Lower leg skin (tissue), 4 donors: ENCODE measurements around the gene LTBP2. TPM values are rescaled to one million over a fixed set of nuclear protein-coding genes. Genes with fewer than 3 reads are reported as not detected.

Source experiments
- DNase-seq, 2 donors: peaks; one replicate each; pipeline ENCODE4 v3.0.0-alpha.2; 2019; ENCODE audit warnings: low spot score in 2 of 2
- H3K4me3 ChIP-seq: fragments of 200-600 bp; sonication (generic); 2 replicates; pipeline ENCODE4 v1.5.1; 2017; ENCODE audit warnings: mild to moderate bottlenecking, low read depth; ENCODE audit not compliant: poor library complexity, severe bottlenecking
- CTCF ChIP-seq, 3 donors: fragments of 450-650 bp; IDR thresholded peaks; one replicate each; pipeline ENCODE4 v1.5.1; 2016; ENCODE audit warnings: antibody characterized with exemption in 3 of 3, mild to moderate bottlenecking in 3 of 3, moderate library complexity in 2 of 3
- POLR2A ChIP-seq, 2 donors: fragments of 450-650 bp; IDR thresholded peaks; one replicate each; pipeline ENCODE4 v1.6.1; 2016 to 2017; ENCODE audit warnings: antibody characterized with exemption in 2 of 2, mild to moderate bottlenecking in 1 of 2, moderate library complexity in 1 of 2
- WGBS, 2 donors: methylation state at CpG; one replicate each; pipeline ENCODE4 v1.1.5; 2018; 5-methylcytosine and 5-hydroxymethylcytosine counted together
- intact Hi-C: fragments of 100-400 bp; cut with DNase I; formaldehyde crosslinking; loops from one replicate; pipeline ENCODE4 v1.15.0; 2023; ENCODE audit warnings: low total_unique reads
- total RNA-seq, 4 donors: library from RNA; depleted of rRNA; stranded (reverse); fragments of >200 nt; gene quantifications; one replicate each; pipeline ENCODE4 v1.1.0, GENCODE V29; 2016

LTBP2 gene
- total RNA-seq, 4 donors from 2014 or later = 13.7 to 39.3 (median 25.9) TPM

DNA sequence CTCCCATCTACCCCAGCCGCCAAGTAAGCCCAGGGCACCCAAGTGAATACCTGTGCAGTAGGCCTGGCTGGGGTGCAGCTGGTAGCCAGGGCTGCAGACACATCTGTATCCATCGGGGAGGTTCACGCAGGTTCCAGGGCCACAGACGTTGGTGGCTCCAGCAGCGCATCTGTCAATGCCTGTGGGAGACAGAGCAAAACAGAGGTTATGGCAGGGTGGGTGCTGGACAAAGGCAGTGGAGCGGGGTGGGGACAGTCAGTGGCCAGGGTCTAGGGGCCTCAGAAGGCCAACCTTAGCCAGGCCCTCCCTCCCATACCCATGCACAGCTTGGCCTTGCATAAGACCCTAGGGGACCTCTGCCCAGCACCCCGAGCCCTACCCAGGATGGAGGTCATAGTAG lies 89.3 kb downstream of the LTBP2 start:
- DNase-seq = no peak
- TF ChIP-seq POLR2A (IDR thresholded peaks at IDR 0.05) (no peak), CTCF (IDR thresholded peaks at IDR 0.05) (no peak)
- no peak overlapping the region for H3K4me3 ChIP-seq
- 90 to 95% methylated on average over 5 to 7 of the region's 7 CpGs for WGBS, 2 donors
- intact Hi-C loops = no loop called here

DNA sequence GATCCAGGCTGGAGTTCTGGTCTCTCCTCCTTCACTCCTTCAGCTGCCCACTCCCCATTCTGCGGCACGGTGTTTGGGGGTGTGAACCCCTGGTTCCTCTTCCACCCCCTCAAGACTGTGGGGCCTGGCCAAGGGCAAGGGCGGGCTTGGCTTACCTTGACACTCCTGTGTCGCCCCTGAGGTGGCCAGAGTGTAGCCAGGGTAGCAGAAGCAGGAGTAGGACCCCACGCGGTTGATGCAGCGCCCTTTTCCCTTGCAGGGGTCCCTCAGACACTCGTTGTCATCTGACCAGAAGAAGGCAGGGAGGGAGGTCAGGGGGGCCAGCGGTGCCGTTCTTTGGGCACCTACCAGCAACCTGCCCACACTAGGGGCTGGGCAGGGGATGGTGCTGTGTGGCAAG lies 90.3 kb downstream of the LTBP2 start:
- WGBS, 2 donors = 92% methylated on average over 10 of the region's 10 CpGs
- no peak overlapping the region for H3K4me3 ChIP-seq
- TF ChIP-seq CTCF (IDR thresholded peaks at IDR 0.05) (no peak), POLR2A (IDR thresholded peaks at IDR 0.05) (no peak)
- intact Hi-C loops = no loop called here
- DNase-seq = no peak

GRCh38 chr14:74519316-74520074 lies 92.5 kb downstream of the LTBP2 start:
- no peak overlapping the region for H3K4me3 ChIP-seq
- no peak for TF ChIP-seq CTCF (IDR thresholded peaks at IDR 0.05)
- no peak for TF ChIP-seq POLR2A (IDR thresholded peaks at IDR 0.05)
- intact Hi-C loops = no loop called here
- DNase-seq = no peak
- 77 to 84% methylated on average over 6 of the region's 6 CpGs for WGBS, 2 donors

GRCh38 chr14:74518221-74518620 lies 93.8 kb downstream of the LTBP2 start:
- intact Hi-C loops = no loop called here
- WGBS, 2 donors = 44 to 46% methylated on average over 6 of the region's 6 CpGs
- no peak for TF ChIP-seq POLR2A (IDR thresholded peaks at IDR 0.05)
- TF ChIP-seq CTCF (IDR thresholded peaks at IDR 0.05) = no peak
- no peak for DNase-seq
- H3K4me3 ChIP-seq = no peak overlapping the region

DNA sequence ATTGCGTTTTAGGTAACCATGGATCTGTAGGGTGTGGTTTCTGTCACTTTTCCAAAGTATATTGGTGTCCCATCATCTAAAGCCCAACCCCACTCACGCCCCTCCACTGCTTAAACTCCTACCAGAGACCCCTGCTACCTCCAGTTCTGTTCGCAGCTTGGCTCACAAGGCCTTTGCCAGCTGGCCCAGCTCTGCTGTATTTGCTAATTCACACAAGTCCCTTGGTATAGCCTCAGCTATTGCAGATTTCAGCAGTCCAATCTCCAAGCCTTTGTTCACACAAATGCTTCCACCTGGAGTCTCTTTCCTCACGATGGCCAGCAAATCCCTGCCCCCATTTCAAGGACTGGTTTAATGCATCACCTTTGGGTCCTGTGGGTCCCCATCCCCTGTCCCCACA lies 94.3 kb downstream of the LTBP2 start:
- intact Hi-C loops = no loop called here
- no peak for TF ChIP-seq POLR2A (IDR thresholded peaks at IDR 0.05)
- no peak for TF ChIP-seq CTCF (IDR thresholded peaks at IDR 0.05)
- 61 to 63% methylated on average over 4 of the region's 4 CpGs for WGBS, 2 donors
- no peak overlapping the region for H3K4me3 ChIP-seq
- DNase-seq = no peak
